ENCODE data around the gene HCFC1R1.

HCFC1R1 gene

DNA sequence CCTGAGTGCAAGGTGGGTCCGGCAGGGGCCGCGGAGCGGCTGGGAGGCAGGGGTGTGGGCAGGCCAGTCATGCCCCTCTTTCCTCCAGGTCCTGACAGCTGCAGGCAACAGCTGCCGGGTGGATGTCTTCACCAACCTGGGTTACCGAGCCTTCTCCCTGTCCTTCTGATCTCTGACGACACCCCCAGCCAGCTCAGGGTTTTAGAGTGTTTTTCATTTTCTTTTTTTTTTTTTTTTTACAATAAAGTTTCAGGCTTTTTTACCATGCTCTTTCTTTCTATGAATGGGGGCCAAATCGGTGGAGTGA is 3.7 kb upstream of the HCFC1R1 start:
- POLR2A ChIA-PET (ENCODE audit: low non-redundant PET): interaction anchor here (1.2 kb wide), 4 partner anchors 17 to 29 kb away, joined by 3 to 6 read pairs (median 4); no protein-coding TSS in a partner anchor
- CTCF ChIA-PET: interaction anchor here (0.6 to 1.8 kb wide), 8 partner anchors 12 to 195 kb away, joined by 3 to 19 read pairs (median 3); no protein-coding TSS in a partner anchor
- peak overlapping the region; percentile 99 for H3K27ac ChIP-seq
- TF ChIP-seq, protein P1, sequence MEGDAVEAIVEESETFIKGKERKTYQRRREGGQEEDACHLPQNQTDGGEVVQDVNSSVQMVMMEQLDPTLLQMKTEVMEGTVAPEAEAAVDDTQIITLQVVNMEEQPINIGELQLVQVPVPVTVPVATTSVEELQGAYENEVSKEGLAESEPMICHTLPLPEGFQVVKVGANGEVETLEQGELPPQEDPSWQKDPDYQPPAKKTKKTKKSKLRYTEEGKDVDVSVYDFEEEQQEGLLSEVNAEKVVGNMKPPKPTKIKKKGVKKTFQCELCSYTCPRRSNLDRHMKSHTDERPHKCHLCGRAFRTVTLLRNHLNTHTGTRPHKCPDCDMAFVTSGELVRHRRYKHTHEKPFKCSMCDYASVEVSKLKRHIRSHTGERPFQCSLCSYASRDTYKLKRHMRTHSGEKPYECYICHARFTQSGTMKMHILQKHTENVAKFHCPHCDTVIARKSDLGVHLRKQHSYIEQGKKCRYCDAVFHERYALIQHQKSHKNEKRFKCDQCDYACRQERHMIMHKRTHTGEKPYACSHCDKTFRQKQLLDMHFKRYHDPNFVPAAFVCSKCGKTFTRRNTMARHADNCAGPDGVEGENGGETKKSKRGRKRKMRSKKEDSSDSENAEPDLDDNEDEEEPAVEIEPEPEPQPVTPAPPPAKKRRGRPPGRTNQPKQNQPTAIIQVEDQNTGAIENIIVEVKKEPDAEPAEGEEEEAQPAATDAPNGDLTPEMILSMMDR (conservative IDR thresholded peaks at IDR 0.05; ENCODE audit: low read depth): no peak
- DNase-seq (ENCODE audit: low spot score): no peak

DNA sequence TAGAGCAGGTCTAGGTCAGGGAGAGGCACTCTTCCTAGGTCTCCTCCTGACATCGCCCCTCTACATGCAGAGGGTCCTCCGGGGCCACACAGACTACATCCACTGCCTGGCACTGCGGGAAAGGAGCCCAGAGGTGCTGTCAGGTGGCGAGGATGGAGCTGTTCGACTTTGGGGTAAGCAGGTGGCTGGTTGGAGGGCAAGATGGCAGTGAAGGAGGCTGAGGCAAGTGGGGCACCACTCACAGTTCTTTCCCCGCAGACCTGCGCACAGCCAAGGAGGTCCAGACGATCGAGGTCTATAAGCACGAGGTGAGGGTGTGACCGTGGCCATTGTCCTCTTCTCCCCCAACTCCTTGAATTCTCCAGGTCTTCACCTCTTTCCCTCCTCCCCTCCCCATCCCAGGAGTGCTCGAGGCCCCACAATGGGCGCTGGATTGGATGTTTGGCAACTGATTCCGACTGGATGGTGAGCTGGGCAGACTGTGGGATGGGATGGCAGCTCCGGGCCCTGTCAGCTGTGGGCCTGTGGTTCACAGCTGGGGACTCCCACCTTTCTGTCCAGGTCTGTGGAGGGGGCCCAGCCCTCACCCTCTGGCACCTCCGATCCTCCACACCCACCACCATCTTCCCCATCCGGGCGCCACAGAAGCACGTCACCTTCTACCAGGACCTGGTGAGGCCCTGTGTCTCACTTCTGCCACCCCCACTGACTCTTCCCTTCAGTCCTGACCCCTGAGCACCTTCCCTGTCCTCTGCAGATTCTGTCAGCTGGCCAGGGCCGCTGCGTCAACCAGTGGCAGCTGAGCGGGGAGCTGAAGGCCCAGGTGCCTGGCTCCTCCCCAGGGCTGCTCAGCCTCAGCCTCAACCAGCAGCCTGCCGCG is 3.1 kb upstream of the HCFC1R1 start:
- DNase-seq (ENCODE audit: low spot score): no peak
- CTCF ChIA-PET: interaction anchor here (0.6 to 1.8 kb wide), 5 partner anchors 13 to 598 kb away, joined by 3 to 19 read pairs (median 5); no protein-coding TSS in a partner anchor
- POLR2A ChIA-PET (ENCODE audit: low non-redundant PET): interaction anchor here (1.2 kb wide), 1 partner anchor 26 kb away, joined by 3 read pairs; no protein-coding TSS in a partner anchor
- peak overlapping the region; percentile 99 for H3K27ac ChIP-seq
- TF ChIP-seq, protein P1 (conservative IDR thresholded peaks at IDR 0.05; ENCODE audit: low read depth): no peak

DNA sequence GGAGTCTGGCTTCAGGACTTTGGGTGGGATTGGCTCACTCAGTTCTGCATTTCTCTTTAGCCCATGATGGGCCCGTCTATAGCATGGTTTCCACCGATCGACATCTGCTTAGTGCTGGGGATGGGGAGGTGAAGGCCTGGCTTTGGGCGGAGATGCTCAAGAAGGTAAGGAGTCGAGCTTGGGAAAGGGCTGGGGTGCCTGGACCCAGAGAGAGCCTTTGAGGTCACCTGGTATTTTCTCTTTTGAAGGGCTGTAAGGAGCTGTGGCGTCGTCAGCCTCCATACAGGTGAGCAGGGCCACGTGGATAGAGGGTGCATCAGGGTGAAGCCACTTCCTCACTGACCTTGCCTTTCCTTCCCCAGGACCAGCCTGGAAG is 2.2 kb upstream of the HCFC1R1 start:
- POLR2A ChIA-PET (ENCODE audit: low non-redundant PET): no interaction called here
- TF ChIP-seq, protein P1 (conservative IDR thresholded peaks at IDR 0.05; ENCODE audit: low read depth): no peak
- peak overlapping the region; percentile 99 for H3K27ac ChIP-seq
- CTCF ChIA-PET: no interaction called here
- DNase-seq (ENCODE audit: low spot score): no peak

DNA sequence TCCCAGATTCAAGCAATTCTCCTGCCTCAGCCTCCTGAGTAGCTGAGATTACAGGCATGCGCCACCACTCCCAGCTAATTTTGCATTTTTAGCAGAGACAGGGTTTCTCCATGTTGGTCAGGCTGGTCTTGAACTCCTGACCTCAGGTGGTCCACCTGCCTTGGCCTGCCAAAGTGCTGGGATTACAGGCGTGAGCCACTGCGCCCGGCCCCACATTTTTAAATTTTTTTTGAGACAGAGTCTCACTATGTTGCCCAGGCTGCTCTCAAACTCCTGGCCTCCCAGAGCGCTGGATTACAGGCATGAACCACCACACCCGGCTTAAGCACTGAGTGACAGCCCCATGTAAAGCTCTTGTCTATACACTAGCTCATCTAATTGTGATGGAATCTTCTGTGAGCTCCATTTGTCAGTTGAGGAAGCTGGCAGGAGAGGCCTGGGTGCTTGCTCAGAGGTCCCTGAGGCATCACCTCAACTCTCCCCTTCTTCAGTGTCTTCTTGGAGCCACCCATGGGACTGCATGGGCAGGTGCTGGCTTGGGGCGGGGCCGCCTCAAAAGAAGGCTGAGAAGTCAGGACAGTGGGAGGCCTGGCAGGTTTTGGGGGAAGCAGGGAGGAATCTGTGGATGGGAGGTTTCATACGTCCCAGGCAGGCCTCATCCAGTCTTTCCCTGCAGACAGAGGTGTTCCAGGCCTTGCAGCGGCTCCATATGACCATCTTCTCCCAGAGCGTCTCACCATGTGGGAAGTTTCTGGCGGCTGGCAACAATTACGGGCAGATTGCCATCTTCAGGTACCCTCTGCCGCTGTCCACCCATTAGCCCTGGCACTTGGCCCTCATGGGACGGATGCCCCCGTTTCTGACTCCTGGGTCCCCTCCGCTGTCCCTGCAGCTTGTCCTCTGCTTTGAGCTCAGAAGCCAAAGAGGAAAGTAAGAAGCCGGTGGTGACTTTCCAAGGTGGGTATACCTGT is 1.6 kb upstream of the HCFC1R1 start:
- TF ChIP-seq, protein P1 (conservative IDR thresholded peaks at IDR 0.05; ENCODE audit: low read depth): no peak
- ChIA-PET CTCF (interaction anchor here (0.7 kb wide), 1 partner anchor 501 kb away, joined by 4 read pairs; no protein-coding TSS in a partner anchor), POLR2A (ENCODE audit: low non-redundant PET) (interaction anchor here (0.6 to 0.9 kb wide), 2 partner anchors 17 to 55 kb away, joined by 3 to 5 read pairs; no protein-coding TSS in a partner anchor)
- H3K27ac ChIP-seq: peak overlapping the region; percentile 99
- DNase-seq (ENCODE audit: low spot score): no peak

DNA sequence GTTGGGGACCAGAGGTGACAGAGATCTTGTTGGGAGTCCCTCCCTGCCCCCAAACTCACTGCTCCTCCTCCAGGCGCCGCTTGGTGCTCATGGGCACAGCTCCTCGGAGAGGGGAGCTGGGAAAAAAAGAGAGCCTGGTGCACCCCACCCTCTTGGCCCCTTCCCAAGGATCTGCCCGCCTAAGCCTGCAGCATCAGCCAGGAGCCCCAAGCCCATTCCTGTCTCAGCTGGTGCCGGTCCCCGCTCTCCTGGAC is 400 bp downstream of the HCFC1R1 start:
- CTCF ChIA-PET: no interaction called here
- POLR2A ChIA-PET (ENCODE audit: low non-redundant PET): interaction anchor here (4.1 to 5.0 kb wide), 2 partner anchors 12 to 18 kb away, joined by 48 to 49 read pairs; no protein-coding TSS in a partner anchor
- DNase-seq (ENCODE audit: low spot score): peak; percentile 63
- peak overlapping the region; percentile 99 for H3K27ac ChIP-seq
- TF ChIP-seq, protein P1 (conservative IDR thresholded peaks at IDR 0.05; ENCODE audit: low read depth): no peak

Data from RWPE1 (cell line).